Activated T-cell treated with anti-CD3 and anti-CD28 coated beads for 1 hour (primary cell): ENCODE data around the gene ANKRD13D.
A peak's percentile ranks its signal among the peaks of the same experiment; 100 is the strongest.

ENCODE experiments used
- DNase-seq: peaks from one replicate; pipeline ENCODE4 v3.0.0-alpha.2; 2020; ENCODE audit warnings: low read depth

Gene ANKRD13D

DNA sequence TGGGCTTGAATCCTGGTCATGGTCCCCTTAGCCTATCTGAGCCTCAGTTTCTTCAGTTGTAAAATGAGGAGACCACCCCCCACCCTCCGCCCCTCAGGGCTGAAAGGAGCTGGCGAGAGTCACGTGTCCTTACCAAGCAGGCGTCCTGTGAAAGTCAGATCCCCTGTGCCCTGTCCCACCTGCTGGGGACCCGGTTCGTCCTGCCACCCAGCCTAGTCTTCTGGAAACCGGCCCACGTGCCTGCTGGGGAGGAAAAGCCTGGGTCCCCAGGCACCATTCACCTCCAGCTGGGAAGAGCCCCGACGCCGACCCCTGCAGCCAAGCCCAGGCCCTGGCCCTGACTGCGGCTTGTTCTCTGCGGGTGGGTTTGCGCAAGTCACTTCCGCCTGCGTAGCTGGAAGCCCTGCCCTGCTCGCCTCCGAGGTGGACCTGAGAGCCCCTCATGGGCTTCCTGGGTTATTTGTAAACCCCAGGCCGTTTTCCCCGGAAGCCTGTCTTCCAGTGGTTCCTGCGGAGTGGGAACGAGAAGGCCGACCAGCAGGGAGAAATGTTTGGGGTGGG is 13.5 kb downstream of the ANKRD13D start:
- DNase-seq: no peak

DNA sequence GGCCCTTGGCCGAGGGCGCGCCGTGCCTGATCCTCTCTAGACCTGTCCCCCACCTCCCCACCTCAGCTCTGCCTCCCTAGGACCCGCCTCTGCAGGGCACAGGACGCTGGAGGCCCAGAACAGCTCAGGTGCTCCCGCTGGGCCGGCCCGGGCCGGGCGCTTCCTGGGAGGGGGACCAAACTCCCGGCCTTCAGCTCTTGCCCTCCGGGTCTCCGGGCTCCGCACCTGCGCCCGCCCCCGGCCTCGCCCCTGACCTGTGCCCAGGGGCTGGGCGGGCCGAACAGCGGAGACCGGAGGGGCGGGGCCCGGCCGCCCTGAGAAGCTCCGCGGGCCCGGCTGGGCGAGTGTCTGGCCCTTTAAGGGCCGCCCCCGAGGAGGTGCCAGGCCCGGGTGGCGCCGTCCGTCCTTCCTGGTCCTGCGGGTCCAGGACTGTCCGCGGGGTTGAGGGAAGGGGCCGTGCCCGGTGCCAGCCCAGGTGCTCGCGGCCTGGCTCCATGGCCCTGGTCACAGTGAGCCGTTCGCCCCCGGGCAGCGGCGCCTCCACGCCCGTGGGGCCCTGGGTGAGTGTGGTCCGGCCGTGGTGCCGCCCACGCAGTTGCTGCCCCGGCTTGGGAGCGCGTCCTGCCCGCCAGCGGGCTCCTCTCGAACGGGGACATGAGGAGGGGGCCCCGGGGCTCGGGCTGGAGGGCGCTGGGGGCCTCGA is 14.2 kb downstream of the ANKRD13D start, which contains the start of gene SSH3:
TSS of gene SSH3 (plus strand) at position 399 of the 703 bp plus-strand sequence. CDS start at position 495, 96 bp downstream.
- DNase-seq: no peak

DNA sequence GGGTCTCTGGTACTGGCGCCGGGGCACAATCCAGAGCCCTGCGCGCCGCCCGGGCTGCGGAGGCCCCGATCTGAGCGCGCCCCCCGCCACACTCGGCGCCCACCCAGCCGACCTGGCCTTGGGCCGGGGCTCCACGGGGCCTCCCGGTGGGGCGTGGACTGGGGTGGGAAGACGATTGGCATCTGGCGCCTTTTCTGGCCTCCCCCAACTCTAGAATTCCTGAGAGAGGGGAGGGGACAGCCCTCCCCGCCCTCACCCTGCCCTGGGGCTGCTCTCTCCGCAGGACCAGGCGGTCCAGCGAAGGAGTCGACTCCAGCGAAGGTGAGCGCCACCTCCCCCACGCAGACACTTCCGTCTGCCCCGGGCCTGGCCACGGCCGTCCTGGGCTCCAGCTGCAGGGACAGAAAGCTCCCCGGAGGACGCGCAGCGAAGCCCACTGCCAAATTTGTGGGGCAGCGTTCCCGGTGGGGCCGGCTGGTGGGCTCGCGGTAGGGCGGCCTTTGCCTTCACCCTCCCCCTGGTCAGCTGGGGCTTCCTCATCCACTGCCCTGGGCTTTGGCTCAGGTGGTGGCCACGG is 14.8 kb downstream of the ANKRD13D start:
- DNase-seq: no peak

DNA sequence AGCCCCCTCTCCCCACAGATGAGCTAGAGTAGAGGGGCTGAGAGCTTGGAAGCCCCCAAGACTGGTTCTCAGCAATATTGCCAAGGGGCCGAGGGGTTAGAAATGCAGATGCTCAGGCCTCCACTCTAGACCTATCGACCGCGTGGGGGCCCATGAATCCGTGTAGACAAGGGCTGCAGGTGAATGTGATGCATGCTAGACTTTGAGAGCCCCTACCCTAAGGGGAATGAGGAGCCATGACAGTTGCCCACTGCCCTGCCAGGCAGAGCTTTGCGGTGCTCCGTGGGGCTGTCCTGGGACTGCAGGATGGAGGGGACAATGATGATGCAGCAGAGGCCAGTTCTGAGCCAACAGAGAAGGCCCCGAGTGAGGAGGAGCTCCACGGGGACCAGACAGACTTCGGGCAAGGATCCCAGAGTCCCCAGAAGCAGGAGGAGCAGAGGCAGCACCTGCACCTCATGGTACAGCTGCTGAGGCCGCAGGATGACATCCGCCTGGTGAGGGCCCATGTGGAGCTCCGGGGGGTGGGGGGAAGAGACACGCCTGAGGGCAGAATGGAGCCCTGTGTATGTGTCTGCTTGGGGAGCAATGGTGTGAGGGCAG is 15.5 kb downstream of the ANKRD13D start:
- no peak for DNase-seq

DNA sequence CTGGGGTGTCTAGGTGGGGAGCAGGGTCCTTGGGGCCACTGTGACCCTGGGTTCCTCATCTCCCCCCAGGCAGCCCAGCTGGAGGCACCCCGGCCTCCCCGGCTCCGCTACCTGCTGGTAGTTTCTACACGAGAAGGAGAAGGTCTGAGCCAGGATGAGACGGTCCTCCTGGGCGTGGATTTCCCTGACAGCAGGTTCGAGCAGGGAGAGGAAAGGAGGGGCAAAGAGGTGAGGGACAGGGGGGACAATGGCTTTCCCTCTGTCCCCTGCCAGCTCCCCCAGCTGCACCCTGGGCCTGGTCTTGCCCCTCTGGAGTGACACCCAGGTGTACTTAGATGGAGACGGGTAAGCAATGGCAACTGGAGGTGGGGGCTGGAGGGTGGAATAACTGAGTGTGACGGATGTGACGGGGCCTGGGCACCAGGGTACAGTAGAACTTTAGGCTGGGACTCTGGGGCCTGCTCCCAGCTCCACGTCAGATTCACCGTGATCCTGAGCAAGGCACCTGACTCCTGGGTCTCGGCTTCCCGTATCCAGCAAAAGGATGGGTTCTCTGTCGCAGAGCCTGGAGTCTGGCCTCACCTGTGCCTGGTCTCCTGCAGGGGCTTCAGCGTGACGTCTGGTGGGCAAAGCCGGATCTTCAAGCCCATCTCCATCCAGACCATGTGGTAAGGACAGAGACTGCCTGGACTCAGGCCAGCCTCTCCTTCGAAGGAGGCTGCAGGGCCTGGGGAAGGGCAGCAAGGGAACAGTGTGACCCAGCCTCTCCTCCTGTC is 17.9 kb downstream of the ANKRD13D start:
- no peak for DNase-seq

DNA sequence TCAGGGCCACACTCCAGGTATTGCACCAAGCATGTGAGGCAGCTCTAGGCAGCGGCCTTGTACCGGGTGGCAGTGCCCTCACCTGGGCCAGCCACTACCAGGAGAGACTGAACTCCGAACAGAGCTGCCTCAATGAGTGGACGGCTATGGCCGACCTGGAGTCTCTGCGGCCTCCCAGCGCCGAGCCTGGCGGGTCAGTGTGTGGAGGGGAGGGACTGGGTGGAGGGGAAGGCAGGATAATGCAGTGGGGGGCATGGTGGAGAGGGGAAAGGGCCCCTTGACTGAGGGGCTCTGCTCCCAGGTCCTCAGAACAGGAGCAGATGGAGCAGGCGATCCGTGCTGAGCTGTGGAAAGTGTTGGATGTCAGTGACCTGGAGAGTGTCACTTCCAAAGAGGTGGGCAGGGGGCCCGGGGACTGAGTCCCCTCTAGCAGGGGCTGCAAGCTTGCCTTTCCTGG is 18.5 kb downstream of the ANKRD13D start:
- no peak for DNase-seq

DNA sequence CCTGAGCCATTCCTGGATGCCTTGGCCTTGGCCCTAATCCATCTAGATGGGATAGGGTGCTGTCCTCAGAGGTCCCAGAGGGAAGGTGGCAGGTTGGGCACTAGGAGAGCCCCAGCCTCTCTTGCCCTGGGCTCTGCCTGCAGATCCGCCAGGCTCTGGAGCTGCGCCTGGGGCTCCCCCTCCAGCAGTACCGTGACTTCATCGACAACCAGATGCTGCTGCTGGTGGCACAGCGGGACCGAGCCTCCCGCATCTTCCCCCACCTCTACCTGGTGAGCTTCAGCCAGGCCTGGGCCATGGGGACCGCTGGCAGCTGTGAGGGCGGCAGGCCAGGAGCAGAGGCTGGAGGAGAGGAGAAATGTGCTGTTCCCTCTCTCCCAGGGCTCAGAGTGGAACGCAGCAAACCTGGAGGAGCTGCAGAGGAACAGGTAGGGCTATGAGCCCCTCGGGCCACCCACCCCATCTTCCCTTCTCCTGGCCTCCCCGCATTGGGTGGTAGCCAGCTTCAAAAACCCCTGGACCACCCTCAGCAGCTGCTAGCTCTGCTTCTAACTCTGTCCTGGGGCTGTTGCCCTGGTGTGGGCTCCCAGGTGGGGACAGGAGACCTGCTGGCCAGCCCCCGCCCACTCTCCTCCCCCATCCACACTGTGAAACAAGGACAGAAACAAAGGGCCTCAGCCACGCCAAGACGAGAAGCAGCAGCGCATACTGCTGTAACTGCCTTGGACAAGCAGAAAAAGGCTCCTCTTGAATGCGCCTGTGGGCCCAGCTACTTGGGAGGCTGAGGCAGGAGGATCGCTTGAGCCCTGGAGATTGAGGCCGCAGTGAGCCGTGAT is 19.1 kb downstream of the ANKRD13D start:
- no peak for DNase-seq

DNA sequence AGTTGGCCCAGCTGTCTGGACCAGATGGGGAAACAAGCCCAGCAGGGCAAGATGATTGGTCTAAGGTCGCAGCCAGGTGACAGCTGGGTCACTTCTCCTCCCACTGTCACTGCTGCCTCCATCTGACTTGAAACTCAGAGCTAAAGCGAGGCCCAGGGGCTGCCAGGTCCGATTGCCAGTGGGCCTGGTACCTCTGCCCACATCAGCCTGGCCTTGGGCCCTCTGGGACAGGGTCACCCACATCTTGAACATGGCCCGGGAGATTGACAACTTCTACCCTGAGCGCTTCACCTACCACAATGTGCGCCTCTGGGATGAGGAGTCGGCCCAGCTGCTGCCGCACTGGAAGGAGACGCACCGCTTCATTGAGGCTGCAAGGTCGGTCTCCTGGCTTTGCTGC is 20.1 kb downstream of the ANKRD13D start:
- no peak for DNase-seq

DNA sequence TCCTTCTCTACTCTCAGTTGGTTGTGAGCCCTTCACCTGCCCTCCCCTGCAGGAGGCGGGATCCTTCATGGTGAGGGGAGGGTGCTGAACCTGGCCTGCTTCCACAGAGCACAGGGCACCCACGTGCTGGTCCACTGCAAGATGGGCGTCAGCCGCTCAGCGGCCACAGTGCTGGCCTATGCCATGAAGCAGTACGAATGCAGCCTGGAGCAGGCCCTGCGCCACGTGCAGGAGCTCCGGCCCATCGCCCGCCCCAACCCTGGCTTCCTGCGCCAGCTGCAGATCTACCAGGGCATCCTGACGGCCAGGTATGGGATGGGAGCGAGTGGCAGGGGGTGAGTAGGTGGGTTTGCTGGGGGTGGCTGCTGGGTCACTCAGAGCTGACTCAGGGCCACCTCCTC is 20.6 kb downstream of the ANKRD13D start:
- DNase-seq: no peak

DNA sequence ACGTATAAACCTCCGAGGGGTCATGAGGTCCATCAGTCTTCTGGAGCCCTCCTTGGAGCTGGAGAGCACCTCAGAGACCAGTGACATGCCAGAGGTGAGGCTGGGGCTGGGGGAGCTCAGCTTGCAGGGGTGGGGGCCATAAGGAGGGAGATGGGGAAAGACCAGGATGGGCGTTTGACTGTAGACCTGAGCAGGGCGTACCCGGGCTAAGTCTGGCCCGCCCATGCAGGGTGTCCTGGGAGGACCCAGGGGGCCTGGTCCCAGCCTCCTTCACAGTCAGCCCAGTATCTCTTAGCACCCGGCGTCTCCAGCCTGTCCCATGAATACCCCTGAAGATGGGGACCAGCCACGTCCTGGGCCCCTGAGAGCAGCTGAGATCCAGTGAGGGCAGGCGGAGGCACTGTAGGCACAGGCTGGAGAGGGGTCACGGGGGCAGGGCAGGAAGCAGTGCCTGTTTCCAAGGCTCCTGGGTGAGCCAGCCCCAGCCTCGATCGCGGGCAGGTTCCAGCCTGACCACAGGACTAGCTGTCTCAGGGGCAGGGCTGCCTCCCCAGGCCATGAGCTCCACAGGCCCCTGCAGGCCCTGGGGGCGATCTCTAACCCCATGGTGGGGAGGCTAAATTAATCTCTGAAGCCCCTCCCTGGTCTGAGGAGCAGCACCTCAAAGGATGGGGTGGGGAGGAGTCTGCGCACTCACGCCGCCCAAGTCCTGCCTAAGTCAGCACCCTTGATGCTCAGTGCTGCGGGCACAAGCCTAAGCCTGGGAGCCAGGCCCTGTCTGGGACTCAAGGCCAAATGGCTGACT is 21.3 kb downstream of the ANKRD13D start:
- no peak for DNase-seq

DNA sequence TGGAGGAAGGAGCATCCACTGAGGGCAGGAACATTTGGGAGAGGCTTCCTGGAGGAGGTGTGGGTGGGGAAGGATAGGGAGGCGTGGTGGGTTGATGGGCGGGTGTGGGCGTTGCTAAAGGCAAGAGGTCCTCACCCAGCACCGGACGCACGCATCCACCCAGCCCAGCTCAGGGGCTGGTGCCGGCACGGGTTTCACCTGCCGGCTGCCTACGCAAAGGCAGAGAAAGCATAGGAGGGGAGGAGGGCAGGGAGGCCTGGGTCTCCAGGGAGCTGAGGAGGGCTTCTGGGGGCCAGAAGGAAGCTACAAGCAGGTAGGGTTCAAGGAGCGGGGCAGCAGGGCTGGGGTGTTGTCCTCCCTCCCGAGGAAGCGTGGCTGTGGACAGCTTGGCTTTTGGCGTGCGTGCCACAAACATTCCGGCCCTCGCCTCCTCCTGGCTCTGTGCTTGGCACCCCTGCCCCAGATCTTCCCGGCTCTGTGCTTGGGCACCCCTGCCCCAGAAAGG is 22.0 kb downstream of the ANKRD13D start:
- no peak for DNase-seq

DNA sequence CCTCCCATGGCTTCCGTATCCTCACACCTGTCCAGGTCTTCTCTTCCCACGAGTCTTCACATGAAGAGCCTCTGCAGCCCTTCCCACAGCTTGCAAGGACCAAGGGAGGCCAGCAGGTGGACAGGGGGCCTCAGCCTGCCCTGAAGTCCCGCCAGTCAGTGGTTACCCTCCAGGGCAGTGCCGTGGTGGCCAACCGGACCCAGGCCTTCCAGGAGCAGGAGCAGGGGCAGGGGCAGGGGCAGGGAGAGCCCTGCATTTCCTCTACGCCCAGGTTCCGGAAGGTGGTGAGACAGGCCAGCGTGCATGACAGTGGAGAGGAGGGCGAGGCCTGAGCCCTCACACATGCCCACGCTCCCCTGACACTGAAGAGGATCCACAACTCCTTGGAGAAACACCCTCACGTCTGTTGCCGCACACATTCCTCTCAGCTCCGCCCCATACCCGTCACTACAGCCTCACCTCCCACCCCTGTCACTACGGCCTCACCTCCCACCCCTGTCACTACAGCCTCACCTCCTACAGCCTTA is 22.5 kb downstream of the ANKRD13D start:
- DNase-seq: no peak

DNA sequence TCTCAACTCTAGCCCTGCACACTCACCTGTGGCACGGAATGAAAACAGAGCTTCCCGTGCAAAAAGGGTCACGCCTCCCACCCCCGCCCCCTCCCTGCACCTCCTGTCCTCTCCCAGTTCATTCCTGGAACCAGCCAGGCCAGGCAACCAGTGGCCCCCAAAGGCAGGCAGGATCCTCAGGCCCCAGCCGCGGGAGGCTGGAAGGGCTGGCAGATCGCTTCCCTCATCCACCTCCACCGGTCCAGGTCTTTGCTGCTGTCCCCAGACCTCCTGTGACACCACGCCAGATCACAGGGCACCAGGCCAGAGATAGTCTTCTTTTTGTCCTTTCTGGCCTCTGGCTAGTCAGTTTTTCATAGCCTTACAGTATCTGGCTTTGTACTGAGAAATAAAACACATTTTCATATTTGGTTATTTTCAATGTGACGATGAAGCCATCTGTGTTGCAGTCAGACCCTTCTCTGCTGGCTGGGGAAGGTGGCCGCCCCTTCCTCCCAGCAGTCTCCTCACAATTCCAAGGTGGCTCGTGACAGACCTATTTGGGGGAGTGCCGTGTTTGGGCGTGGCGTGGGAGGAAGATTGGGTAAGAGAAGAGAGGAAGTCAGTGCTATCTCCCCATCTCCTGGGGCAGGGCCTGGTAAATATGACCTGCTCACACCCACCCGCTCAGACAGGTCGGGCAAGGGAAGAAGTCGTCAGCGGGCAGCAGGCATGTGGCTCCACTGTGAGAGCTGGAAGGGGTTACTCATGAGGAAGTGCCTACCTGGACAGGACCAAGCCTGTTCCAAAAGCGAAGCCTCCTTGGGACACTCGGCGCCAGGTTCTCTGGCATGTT is 23.3 kb downstream of the ANKRD13D start:
- peak; percentile 45 for DNase-seq

DNA sequence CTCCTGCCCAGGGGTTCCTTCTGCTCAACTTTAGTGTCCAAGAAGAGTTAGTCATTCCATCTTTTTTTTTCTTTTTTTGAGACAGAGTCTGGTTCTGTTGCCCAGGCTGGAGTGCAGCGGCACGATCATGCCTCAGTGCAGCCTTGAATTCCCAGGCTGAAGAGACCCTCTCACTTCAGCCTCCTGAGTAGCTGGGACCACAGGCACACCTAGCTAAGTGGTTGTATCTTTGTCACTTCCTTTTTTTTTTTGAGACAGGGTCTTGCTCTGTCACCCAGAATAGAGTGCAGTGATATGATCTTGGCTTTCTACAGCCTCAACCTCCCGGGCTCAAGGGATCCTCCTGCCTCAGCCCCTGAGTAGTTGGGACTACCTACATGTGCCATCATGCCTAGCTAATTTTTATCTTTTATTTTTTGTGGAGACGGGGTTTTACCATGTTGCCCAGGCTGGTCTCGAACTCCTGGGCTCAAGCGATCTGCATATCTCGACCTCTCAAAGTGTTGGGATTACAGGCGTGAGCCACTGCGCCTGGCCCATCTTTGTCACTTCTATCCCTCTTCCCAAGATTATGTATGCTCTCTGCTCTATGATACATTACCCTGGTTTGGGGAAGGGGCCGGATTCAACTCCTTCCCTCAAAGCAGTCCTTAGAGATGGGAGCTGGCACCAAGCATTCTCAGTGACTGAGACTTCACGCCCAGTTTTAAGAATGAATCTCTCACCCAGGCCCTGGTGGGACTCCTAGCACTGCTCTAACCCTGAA is 24.2 kb downstream of the ANKRD13D start:
- DNase-seq: no peak

DNA sequence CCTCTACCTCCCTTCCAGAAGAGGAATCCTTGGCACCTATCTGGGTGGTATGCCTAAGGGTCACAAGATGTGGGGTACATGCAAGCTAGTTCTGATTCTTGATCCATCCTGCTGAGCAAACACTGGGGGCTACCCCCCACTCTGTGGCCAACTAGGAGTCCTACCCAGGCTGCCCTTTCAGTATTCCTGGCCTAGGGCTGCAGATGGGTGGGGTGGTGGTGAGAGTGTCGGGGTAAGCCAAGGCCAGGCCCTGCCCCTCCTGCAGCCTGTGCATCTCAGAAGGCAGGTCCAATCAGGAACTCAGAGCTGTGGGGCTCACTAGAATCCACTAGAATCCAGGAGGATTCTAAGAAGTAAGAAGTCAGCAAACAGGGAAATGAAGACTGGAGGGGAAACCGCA is 25.1 kb downstream of the ANKRD13D start:
- DNase-seq: no peak

DNA sequence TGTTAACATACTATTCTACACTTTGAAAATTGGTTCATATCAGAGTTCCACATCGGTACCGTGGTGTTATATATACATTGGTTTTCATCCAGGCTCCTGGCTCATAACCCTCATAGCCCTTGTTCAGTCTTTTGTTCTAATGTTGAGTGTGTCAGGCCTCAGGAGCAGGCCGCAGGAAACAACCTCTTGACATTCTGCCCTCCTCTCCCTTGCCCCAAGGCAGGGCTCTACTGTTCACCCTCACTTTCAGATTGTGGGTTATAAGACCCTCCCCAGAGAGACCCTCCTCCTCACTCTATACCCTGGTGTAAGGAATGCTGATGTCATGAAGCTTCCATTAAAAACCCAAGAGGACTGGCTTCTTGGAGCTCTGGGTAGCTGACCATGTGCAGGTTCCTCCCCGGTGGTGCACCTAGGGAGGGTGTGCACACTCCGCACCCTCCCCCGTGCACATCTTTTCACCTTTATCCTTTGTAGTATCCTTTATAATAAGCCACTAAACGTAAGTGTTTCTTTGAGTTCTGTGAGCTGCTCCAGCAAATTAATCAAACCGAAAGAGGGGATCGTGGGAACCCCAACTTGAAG is 26.3 kb downstream of the ANKRD13D start:
- DNase-seq: no peak

DNA sequence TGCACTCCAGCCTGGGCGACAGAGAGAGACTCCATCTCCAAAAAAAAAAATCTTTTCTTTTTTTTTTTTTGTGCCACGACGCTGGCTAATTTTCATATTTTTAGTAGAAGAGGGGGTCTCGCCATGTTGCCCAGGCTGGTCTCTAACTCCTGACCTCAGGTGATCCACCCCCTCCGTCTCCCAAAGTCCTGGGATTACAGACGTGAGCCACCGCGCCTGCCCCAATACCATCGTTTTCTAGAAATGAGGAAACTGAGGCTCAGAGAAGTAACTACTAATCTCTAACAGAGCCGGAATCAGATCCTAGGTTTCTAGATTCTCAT is 27.7 kb downstream of the ANKRD13D start:
- DNase-seq: no peak

DNA sequence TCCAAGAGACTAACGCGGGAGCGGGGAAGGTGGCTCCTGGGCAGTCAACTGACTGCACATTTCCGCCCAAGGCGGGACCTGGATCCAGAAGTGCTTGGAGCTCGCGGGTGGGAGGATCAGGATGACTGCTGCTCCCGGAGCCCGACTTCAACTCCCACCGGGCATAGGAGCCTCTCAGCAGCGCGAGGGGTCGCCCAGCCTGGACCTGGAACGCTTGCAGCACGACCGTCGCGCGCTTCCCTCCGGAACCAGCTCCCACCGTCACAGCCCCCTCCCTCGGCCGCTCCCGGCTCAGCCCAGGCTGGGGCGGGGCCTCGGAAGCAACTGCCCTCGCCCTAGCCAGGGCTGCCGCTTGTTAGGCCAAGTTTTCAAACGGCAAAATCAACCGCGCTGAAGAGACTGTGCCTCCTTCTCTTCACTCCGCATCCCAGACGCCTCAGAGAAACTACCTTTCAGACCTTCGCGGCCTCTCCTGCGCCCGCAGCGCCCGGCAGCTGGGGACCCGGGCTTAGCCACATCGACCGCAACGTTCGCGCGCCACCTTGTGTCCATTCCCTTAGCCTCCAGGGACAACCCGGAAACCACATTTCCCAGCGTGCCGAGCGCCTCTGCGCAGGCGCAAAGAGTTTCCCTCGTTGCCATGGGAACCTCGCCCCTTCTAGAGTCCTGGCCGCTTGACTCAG is 28.2 kb downstream of the ANKRD13D start:
- DNase-seq: peak; percentile 99
